PC-3 (cell line): ENCODE data around the gene PSAPL1.
A peak's percentile ranks its signal among the peaks of the same experiment; 100 is the strongest.

Experiments used
- CTCF ChIP-seq: fragments of 300-600 bp; sonication (generic); conservative IDR thresholded peaks from 2 replicates; pipeline ENCODE4 v1.5.1; 2017; ENCODE audit warnings: antibody characterized with exemption, low read depth, mild to moderate bottlenecking, low read length
- EZH2 ChIP-seq: fragments of 300-600 bp; sonication (generic); IDR thresholded peaks from one replicate; pipeline ENCODE4 v1.6.1; 2017; ENCODE audit warnings: antibody characterized with exemption, mild to moderate bottlenecking, low read length; ENCODE audit not compliant: unreplicated experiment
- EZH2phosphoT487 ChIP-seq: fragments of 300-600 bp; sonication (generic); IDR thresholded peaks from 2 replicates; pipeline ENCODE4 v1.6.1; 2018; ENCODE audit warnings: mild to moderate bottlenecking, antibody characterized with exemption, low read length, borderline replicate concordance

GRCh38 chr4:7398104-7398423, 36.7 kb downstream of the PSAPL1 start:
- 0 out of 2 replicates have a peak, but pooled peaks have one; percentile 21 for TF ChIP-seq CTCF
- no peak for TF ChIP-seq EZH2phosphoT487
- TF ChIP-seq EZH2: no peak
